Measurements from ENCODE around the gene SLAIN1.

SLAIN1 gene

DNA sequence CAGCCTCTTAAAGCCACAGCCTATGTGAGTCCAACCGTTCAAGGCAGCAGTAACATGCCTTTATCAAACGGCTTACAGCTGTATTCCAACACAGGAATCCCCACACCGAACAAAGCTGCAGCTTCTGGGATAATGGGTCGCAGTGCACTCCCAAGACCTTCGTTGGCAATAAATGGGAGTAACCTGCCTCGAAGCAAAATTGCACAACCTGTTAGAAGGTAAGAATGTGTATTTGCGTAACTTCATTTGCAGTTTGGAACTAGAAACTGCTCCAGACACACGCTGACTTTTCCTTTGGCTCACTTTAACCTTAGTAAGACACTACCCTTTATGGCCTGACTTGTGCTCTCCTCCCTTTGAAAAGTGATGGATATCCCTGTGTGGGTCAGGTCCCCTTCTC lies 63.4 kb downstream of the SLAIN1 start:
- DNase-seq: no peak

DNA sequence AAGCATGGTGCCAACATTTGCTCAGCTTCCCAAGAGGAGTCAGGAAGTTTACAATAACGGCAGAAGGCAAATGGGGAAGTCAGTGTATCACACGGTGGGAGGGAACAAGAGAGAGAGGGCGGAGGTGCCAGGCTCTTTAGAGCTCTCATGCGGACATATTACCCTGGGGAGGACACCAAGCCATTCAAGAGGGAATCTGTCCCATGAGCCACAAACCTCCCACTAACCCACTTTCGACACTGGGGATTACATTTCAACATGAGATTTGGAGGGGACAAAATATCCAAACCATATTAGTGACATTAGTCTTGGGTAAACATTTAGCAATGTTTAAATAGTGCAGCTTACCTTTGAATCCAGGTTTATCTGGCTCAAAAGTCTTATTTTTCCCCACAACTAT lies 69.9 kb downstream of the SLAIN1 start:
- peak in 1 of 2 donors; percentile 35 for DNase-seq

DNA sequence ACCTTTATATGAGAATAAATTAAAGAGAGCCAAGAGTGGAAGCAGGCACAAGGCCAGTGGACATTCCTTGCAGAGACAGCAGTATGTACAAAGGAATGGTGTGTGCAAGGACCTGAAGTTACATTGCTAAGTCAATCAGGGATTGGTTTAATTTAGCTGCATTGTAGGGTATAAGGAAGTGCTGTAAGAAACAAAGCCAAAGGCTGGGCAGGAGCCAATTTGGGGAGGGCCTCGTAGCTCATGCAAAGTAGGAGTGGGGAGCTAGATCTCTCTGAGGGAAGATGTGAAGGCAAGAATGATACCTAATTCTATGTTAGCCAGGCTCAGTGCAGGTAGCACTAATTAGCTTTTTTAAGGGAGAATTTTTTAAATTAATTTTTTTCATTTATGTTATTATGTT lies 76.7 kb downstream of the SLAIN1 start:
- no peak for DNase-seq

DNA sequence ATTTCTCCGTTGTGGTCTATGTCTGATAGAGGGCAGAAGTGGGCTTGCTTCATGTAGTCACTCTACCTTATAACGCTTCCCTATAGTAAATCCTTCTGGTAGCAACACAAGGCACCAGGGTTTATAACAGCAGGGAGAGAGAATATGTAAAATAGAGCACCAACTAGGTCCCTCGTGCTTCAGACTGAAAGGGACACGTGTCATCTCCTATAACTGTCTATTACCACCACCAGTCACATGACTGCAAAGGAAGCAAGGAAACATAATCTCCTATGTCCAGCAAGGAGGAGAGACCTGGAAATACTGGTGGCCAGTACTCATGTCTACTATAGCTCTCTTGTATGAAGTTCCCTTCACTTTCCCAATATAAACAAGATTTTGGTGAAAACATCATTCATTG lies 79.2 kb downstream of the SLAIN1 start:
- no peak for DNase-seq

DNA sequence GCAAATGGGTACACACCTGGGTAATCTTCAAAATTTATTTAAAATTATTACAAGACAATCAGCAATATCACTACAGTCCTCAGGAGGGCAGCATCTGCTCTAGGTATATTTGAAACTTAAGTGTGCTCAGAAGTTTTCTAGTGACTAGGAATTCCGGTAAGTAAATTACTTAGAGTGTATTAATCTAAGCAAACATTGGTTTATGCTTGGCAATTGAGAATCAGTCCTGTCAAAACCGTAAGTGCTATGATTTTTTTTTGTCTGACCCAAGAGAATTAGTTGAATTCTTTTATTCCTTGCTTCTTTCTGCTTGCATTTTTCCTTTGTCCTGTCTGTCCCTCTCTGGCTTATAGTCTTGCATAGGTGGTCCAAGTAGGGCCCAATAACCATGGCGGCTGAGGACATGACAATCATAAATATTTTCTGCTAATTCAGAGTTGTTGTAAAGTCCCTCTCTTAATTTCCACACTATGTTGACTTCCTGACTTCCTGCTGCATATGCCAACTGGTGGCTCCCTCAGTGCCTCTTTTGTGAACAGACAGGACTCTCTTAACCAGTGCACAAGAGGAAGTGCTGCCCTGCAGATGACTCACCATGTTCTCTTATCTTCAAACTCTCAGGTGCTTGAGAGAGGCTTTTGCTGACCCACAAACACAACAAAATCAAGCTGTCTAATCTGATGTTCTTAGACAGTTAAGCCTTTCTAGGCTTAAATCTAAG lies 82.2 kb downstream of the SLAIN1 start:
- DNase-seq: peak; percentile 6 to 82

DNA sequence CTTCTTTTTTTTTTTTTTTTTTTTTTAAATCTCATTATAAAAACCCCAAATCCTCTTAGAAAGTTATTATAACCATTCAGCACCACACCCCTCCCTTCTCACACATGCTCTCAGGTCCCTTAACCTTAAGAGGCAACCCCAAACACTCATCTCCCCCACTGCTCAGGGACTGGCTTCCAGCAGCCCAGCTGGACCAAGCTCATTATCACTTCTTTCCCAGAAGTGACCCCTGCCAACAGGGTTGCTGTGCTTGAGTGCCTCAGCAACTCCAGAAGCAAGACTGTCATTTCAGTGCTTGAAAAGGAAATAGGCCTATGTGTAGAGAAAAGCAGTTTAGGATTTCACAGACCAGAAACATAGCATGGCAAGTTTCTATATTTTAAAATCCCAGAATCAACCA lies 84.3 kb downstream of the SLAIN1 start:
- no peak for DNase-seq

DNA sequence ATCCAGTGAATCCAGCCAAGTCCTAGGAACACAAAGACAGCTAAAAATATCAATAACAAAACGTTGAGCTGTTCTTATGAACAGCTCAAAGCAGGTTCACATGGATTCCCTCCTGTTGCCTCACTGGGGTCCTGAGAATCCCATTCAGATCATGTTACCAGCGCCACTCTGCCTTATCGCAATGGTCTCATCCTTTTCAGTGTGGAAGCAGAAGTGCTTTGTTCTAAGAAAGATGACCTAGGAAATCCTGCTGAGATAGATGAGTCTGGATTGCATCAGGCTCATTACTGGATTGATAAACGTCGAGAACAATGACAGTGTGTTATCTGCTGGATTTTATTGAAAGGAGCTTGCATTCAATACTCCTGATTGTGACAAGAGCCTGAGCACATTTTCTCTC lies 87.0 kb downstream of the SLAIN1 start:
- no peak for DNase-seq

DNA sequence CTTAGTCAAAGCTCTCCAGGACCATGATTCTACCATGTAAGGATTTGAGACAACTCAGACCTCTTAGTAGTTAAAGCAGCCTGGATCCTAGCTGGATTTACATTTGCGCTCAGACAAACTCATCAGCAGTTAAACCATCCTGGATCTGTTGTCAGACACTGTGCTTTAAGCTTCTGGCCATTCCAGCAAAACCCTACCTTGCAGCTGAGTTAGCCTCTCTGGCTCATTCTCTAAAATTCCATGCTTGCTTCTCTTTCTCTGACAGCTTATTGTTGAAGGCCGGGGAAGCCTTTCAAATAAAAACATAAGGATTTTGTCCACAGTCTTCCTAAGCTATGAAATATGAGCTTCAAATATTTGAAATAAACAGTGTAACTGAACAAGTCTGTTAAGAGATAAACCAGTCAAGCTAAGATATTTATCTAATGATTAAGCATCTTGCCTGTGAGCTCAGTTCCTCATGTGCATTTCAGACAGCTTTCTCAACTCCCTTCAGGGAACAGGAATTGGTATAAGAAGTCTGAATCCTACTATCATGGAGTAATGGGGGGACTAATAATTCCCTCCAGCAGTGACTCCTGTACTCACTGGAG lies 89.3 kb downstream of the SLAIN1 start:
- no peak for DNase-seq

DNA sequence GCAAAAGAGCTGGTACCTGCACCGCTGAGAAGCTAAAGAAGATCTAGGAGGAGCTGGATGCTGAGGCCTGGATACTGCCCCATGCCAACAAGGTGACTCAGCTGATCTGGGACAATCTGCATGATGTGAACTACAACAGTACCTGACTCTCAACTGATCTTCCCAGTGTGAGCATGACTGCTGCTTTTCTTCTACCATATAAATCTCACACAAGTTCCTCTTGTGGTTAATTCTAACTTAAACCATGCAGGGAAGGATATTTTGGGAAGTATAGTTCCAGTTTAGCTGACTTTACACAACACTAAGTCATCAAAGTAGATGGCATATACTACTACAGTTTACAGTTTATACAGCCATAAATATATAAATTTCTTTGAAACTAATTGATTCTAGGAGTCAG lies 91.9 kb downstream of the SLAIN1 start:
- DNase-seq: no peak

GRCh38 chr13:77800219-77800618 lies 102.7 kb downstream of the SLAIN1 start:
- DNase-seq: no peak

- no peak for DNase-seq
Measured at GRCh38 chr13:77806518-77806917, 109.0 kb downstream of the SLAIN1 start.

DNA sequence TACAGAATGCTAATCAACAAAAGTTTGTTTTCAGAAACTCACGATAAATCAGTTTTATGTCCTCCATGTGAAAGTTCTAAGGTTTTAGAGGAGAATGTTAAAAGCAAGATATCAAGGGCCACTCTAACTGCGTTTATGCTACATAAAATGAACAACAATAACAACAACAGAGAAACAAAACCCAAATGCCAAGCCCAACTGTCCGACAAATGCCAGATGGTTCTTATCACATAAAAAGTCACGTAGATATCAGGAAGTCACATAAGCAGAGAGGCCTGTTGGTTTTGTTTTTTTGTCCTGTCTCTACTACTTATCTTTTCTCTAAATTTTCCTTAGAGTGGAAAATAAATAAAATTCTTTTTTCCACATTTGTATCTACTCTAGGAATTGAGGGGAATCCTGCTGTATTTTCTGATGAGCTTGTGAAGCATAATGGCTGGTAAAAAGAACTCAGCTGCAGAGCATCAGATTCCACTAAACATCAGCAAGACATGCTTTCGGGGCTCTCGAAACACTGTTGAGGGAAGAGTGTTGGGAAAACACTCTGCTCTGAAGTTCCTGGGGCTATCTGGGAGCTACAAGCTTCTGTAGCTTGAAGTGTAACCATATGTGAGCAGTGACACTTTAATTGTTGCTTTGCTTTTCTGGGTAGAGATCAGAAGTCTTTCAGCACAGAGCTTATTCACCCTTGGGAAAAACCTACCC lies 110.1 kb downstream of the SLAIN1 start:
- DNase-seq: no peak

- peak in 1 of 2 donors; percentile 15 for DNase-seq
Measured at GRCh38 chr13:77810430-77810829, 112.9 kb downstream of the SLAIN1 start.

- DNase-seq: no peak
Measured at GRCh38 chr13:77810878-77811277, 113.4 kb downstream of the SLAIN1 start.

GRCh38 chr13:77811381-77811780 lies 113.9 kb downstream of the SLAIN1 start:
- DNase-seq: no peak

GRCh38 chr13:77811981-77812380 lies 114.5 kb downstream of the SLAIN1 start:
- no peak for DNase-seq

Measured in bone marrow (tissue), 2 donors.